ENCODE results near the gene MMP24.

Gene MMP24

GRCh38 chr20:35284992-35285805, 58.7 kb downstream of the MMP24 start:
- peak overlapping the region; percentile 90 for H3K4me3 Mint-ChIP-seq

GRCh38 chr20:35285806-35286076, 59.3 kb downstream of the MMP24 start:
- Mint-ChIP-seq H3K9me3 (no peaks in the 10 kb centered on the region), H3K27ac (peak overlapping the region; percentile 36), H3K36me3 (peaks cover 5% of the 10 kb centered on the region), H3K4me3 (peak overlapping the region; percentile 71), H3K27me3 (peaks cover 1% of the 10 kb centered on the region), H3K4me1 (peaks cover 18% of the 10 kb centered on the region)
- DNase-seq (ENCODE audit: low spot score in 2 of 2) (no peak), ATAC-seq (ENCODE audit: low read depth) (no peak)

More at GRCh38 chr20:35284992-35285805, 58.7 kb downstream of the MMP24 start:
- Mint-ChIP-seq H3K4me1 (peaks cover 20% of the 10 kb centered on the region), H3K9me3 (no peaks in the 10 kb centered on the region), H3K27me3 (no peaks in the 10 kb centered on the region), H3K27ac (peak overlapping the region; percentile 74), H3K36me3 (peaks cover 7% of the 10 kb centered on the region)
- DNase-seq (ENCODE audit: low spot score in 2 of 2) (no peak), ATAC-seq (ENCODE audit: low read depth) (no peak)

DNA sequence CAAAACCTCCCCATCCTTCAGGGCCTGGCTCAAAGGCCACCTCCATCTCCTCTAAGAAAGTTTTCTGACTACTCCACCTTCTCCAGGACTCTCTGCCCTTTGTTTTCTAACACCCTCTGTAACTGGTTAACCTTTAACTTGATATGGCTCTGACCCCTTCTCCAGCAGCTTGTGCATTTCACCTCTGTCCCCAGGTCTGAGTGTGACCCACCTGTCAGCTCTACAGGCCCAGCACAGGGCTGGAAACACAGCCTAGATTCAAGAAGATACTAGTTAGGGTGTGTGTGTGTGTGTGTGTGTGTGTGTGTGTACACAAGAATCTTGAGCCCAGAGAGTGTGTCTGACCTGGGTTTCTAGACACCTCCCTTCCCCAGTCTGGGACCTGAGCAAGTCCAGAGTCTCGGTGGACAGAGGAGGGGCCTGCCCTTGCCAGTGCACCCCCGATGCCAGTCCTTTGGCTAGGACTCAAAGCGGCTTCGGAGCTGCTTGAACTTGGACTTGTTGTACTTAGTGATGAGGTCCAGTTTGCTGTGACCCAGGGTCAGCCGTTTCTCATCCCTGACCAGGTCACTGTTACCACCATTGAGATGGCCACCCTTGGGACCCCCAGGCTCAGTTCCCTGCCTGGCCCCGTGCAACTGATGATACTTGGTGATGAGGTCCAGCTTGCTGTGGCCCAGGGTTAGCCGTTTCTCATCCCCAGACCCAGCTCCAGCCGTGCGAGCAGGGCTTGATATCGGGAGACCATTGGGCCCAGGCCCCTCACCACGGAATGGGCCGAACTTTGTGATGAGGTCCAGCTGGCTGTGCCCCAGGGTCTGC, 59.8 kb downstream of the MMP24 start:
- H3K9me3 Mint-ChIP-seq = no peaks in the 10 kb centered on the region
- H3K36me3 Mint-ChIP-seq = peaks cover 5% of the 10 kb centered on the region
- peaks cover 1% of the 10 kb centered on the region for H3K27me3 Mint-ChIP-seq
- H3K27ac Mint-ChIP-seq = peak overlapping the region; percentile 36
- ATAC-seq (ENCODE audit: low read depth) (no peak), DNase-seq (ENCODE audit: low spot score in 2 of 2) (no peak)
- H3K4me1 Mint-ChIP-seq = peaks cover 18% of the 10 kb centered on the region
- H3K4me3 Mint-ChIP-seq = peak overlapping the region; percentile 71

DNA sequence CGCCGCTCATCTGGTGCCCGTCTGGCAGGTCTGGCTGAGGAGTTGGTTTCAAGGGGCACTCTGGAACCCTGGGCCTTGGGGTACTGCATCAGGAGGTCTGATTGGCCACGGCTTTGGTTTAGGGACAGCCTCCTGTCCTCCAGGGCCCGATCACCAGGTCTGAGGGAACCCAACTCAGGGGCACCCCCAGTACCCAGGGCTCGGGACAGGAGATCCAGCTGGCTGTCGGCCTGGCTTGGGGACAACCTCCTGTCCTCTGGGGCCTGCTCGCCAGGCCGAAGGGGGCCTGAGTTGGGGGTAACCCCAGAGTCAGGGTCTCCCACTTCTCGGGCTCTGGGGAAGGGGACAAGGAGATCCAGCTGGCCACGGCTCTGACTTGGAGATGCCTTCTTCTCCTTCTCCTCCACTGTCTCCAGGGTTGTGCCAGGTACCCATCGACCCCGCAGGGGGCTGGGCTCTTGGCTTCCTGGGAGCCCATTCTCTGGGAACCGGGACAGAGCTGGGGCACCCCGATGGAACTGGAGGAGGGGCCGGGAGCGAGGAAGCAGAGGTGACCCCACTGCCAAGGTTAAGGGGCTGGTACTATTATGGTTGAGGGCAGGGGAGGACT, 60.5 kb downstream of the MMP24 start:
- no peak overlapping the region for H3K27ac Mint-ChIP-seq
- ATAC-seq (ENCODE audit: low read depth) (no peak), DNase-seq (ENCODE audit: low spot score in 2 of 2) (no peak)
- no peaks in the 10 kb centered on the region for H3K9me3 Mint-ChIP-seq
- H3K36me3 Mint-ChIP-seq = peaks cover 5% of the 10 kb centered on the region
- no peak overlapping the region for H3K4me3 Mint-ChIP-seq
- H3K27me3 Mint-ChIP-seq = peaks cover 1% of the 10 kb centered on the region
- peaks cover 18% of the 10 kb centered on the region for H3K4me1 Mint-ChIP-seq

DNA sequence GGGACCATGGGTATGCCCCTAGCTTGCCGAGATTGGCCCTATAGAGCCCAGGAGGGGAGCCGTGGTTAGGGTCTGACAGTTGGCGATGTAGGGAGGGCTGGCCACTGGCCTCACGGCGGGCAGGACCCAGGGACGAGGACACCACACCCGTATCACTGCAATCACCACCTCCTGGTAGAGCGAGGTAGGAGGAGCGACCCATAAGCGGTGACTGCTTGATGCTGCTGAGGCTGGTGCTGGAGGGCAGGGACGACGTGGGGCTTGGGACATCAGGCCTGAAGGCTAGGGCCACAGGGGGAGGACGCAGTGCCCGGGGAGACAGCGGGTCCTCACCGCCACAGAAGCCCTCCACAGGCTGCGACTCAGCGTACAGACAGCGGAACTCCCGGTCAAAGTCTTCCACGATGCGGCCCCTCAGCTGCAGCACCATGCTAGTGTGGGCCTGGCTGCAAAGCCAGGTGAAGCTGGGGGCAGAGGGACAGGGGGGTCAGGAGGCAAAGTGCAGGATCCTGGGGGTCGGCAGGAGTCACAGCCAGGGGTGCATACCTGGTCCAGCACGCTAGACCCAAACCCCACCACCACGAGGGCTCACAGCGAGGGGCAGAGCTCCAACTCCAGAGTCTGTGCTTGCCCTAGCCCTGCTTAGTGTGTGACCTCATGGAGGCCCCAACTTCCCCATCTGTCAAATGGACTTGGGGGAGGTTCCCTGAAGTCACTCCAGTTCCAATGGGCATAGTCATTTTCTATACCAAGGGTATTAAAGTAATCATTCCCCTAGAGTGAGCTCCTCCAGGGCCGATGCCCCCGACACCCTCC, 61.2 kb downstream of the MMP24 start:
- Mint-ChIP-seq H3K36me3 (peaks cover 2% of the 10 kb centered on the region), H3K9me3 (no peaks in the 10 kb centered on the region), H3K4me3 (no peak overlapping the region), H3K4me1 (peaks cover 17% of the 10 kb centered on the region), H3K27ac (no peak overlapping the region), H3K27me3 (peaks cover 6% of the 10 kb centered on the region)
- no peak for ATAC-seq (ENCODE audit: low read depth)
- no peak for DNase-seq (ENCODE audit: low spot score in 2 of 2)

DNA sequence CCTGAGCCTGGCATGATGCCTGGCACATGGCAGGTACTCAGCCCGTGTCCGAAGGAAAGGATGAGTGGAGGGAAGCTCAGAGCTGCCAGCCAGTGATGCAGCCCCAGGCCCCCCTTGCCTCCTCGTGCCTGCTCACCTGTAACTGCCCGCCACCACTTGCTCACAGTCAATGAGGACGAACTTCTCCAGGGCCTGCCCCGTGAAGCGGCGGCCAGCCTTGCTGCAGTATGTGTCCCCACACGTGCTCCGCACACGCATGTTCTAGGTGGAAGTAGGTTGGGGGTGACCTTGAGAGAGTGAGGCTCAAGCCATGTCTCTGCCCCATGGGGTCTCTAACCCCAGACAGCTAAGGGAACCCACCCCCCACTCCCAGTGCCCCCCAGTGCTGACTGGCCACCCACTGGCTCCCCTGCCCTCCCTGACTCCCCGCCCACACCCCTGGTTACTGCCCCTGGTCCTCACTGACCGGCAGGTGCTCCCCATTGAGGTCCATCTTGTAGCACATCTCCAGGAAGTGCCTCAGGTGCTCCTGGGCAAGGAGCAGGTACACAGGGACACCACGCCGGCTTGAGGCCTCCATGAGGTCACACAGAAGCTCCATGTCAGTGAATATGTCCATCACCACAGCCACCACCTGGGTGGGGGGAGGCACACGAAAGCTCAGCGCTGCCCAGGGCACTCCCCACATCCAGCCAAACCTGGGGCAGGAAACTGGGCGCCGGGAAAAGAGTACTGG, 62.0 kb downstream of the MMP24 start:
- ATAC-seq (ENCODE audit: low read depth) = no peak
- Mint-ChIP-seq H3K27ac (no peak overlapping the region), H3K4me3 (no peak overlapping the region), H3K27me3 (peaks cover 8% of the 10 kb centered on the region), H3K4me1 (peaks cover 12% of the 10 kb centered on the region), H3K9me3 (no peaks in the 10 kb centered on the region), H3K36me3 (no peaks in the 10 kb centered on the region)
- DNase-seq (ENCODE audit: low spot score in 2 of 2) = no peak

DNA sequence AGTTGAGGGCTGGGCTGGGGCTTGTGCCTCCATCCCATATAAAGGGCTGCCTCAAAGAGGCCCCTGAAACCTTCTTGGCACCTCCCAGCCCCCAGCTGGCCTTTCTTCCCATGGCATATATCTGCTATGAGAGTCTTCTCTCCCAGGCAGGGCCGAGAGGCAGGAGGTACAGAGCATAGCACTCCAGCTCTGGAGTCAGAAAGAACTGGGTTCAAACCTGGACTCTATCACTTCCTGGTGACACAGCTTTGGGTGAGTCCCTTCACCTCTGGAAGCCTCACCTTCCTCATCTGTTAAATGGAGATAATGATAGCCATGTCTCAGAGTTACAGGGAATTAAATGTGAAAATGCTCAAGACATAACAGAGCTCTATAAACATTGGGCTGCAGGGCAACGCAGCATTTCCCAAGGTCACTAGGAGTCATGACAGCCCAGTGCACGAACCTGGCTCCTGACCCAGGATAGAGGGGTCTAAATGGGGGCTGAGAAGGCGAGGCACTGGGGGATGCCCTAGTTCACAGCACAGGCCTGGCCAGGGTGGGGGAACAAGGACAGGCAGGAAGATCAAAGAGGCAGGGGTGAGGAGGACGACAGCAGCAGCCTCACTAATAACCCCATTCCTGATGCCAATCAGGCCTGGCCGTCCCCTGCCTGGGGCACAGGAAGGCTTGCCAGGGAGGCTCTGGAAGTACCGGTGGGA, 63.8 kb downstream of the MMP24 start:
- no peak for ATAC-seq (ENCODE audit: low read depth)
- Mint-ChIP-seq H3K9me3 (no peaks in the 10 kb centered on the region), H3K36me3 (no peaks in the 10 kb centered on the region), H3K27ac (no peak overlapping the region), H3K27me3 (peaks cover 16% of the 10 kb centered on the region), H3K4me3 (no peak overlapping the region), H3K4me1 (peaks cover 7% of the 10 kb centered on the region)
- no peak for DNase-seq (ENCODE audit: low spot score in 2 of 2)

GRCh38 chr20:35290887-35291417, 64.5 kb downstream of the MMP24 start:
- Mint-ChIP-seq H3K36me3 (no peaks in the 10 kb centered on the region), H3K9me3 (no peaks in the 10 kb centered on the region), H3K4me3 (no peak overlapping the region), H3K27ac (no peak overlapping the region), H3K27me3 (peaks cover 20% of the 10 kb centered on the region), H3K4me1 (peaks cover 1% of the 10 kb centered on the region)
- no peak for ATAC-seq (ENCODE audit: low read depth)
- DNase-seq (ENCODE audit: low spot score in 2 of 2) = no peak

- Mint-ChIP-seq H3K27ac (no peak within 1 kb of the TSS), H3K36me3 (no peaks in the 10 kb centered on the region), H3K4me1 (no peaks in the 10 kb centered on the region), H3K4me3 (no peak within 1 kb of the TSS), H3K9me3 (no peaks in the 10 kb centered on the region), H3K27me3 (peaks cover 23% of the 10 kb centered on the region)
- DNase-seq (ENCODE audit: low spot score in 2 of 2) (no peak), ATAC-seq (ENCODE audit: low read depth) (no peak)
Observed at GRCh38 chr20:35291654-35292503, 65.4 kb downstream of the MMP24 start, which contains the start of gene FAM83C. Gene FAM83C (minus strand): TSS chr20:35292425. CDS start chr20:35292304, 121 bp downstream.

DNA sequence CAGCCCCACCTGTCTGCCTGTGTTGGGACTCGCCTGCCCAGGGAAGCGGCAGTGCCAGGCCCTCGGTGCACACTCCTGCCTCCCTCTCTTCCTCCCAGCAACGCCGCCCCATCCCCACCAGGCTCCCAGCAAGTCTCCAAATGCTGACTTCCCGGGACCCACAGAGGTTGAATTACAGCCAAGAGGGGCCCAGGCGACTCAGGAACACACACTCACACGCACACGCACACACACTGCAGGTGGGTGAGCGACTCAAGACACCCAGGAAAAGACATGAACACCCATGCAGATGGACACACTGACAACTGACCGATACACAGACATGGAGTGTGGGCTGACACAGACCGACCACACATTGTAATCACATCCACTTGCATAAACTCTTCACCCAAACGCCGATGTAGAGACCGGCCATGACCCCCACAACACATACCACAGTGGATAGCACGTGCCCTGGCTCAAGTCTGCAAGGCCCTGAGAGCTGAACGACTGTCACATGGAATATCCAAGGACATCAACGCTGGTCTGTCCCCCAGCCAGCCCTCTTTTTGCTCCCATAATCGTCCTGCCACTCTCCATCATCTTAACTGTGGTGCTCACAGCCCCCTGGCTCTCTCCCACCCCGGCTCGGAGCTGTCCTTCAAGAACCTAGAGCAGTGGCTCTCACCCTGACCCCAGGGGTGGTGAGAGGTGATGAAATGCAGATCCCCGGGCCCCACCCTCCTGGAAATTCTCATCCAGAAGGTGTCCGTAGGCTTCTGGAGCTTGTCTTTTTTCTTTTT, 66.2 kb downstream of the MMP24 start:
- Mint-ChIP-seq H3K4me1 (no peaks in the 10 kb centered on the region), H3K27ac (no peak overlapping the region), H3K27me3 (peaks cover 23% of the 10 kb centered on the region), H3K36me3 (no peaks in the 10 kb centered on the region), H3K4me3 (no peak overlapping the region), H3K9me3 (no peaks in the 10 kb centered on the region)
- ATAC-seq (ENCODE audit: low read depth) (no peak), DNase-seq (ENCODE audit: low spot score in 2 of 2) (no peak)

Measured in memory B cell (primary cell).